B cell (primary cell): ENCODE measurements around the gene IPO8. TPM values are rescaled to one million over a fixed set of nuclear protein-coding genes. Genes with fewer than 3 reads are reported as not detected.

Source experiments
- ATAC-seq: fragments of 200-7000 bp; cut with Tn5 transposase; one replicate; pipeline ENCODE4 v1.10.0; 2021; ENCODE audit warnings: low read depth, mild to moderate bottlenecking, moderate number of reproducible peaks, moderate library complexity
- CTCF ChIA-PET: fragments of 350-600 bp; sonication (Branson Sonifier 250); formaldehyde crosslinking; loops from one replicate; lab custom pipeline; 2021; ENCODE audit warnings: antibody characterized with exemption, inconsistent platforms; lab: Charles Lee
- POLR2A ChIA-PET: fragments of 350-600 bp; sonication (Branson Sonifier 250); formaldehyde crosslinking; loops from one replicate; lab custom pipeline; 2021; ENCODE audit warnings: antibody characterized with exemption; lab: Charles Lee
- DNase-seq: peaks from one replicate; pipeline ENCODE4 v3.0.0; 2013
- H2AFZ ChIP-seq: 2 replicates; pipeline ENCODE4 v1.6.1; 2012; ENCODE audit warnings: mild to moderate bottlenecking, low read depth, low read length; ENCODE audit not compliant: insufficient read depth, poor library complexity, severe bottlenecking
- H3K27ac ChIP-seq, 2 donors: 1 replicate in 1 of 2; 2 replicates in 1 of 2; pipeline ENCODE4 v1.5.1; 2012 to 2013; ENCODE audit warnings: low read length in 2 of 2, mild to moderate bottlenecking in 2 of 2, moderate library complexity in 1 of 2
- H3K27me3 ChIP-seq, 4 experiments: fragments of 200-600 bp in 1 of 4; sonication (generic) in 1 of 4; replicated peaks in 1 of 4; 1 replicate in 2 of 4; 2 replicates in 2 of 4; pipeline versions ENCODE4 v1.6.1 to v1.7.0; 2013 to 2016; ENCODE audit warnings: low read length in 3 of 4, mild to moderate bottlenecking in 2 of 4, mixed read lengths in 1 of 4, moderate library complexity in 1 of 4; ENCODE audit not compliant: insufficient read depth in 4 of 4, control insufficient read depth in 3 of 4; ENCODE audit errors: control extremely low read depth in 1 of 4
- H3K36me3 ChIP-seq, 2 experiments: replicated peaks in 1 of 2; 1 replicate in 1 of 2; 2 replicates in 1 of 2; pipeline versions ENCODE4 v1.6.1 to v1.7.1; 2013; ENCODE audit warnings: low read length in 1 of 2; ENCODE audit not compliant: insufficient read depth in 2 of 2, control insufficient read depth in 1 of 2; ENCODE audit errors: control extremely low read depth in 1 of 2, extremely low read depth in 1 of 2
- H3K4me1 ChIP-seq, 2 donors: fragments of 200-600 bp in 1 of 2; sonication (generic) in 1 of 2; 1 replicate in 1 of 2; 2 replicates in 1 of 2; pipeline versions ENCODE4 v1.5.1 to v1.6.1; 2013 to 2017; ENCODE audit warnings: low read length in 2 of 2; ENCODE audit not compliant: control insufficient read depth in 2 of 2, insufficient read depth in 2 of 2
- H3K4me2 ChIP-seq: replicated peaks from 2 replicates; pipeline ENCODE3; 2012; ENCODE audit warnings: mild to moderate bottlenecking, low read depth, low read length; ENCODE audit not compliant: poor library complexity, severe bottlenecking
- H3K4me3 ChIP-seq, 5 experiments: fragments of 200-600 bp in 1 of 5; sonication (generic) in 1 of 5; 1 replicate in 3 of 5; 2 replicates in 2 of 5; pipeline versions ENCODE4 v1.5.1 to v1.7.0; 2011 to 2016; ENCODE audit warnings: low read length in 4 of 5, mild to moderate bottlenecking in 4 of 5, low read depth in 2 of 5, control low read depth in 1 of 5, moderate library complexity in 1 of 5; ENCODE audit not compliant: insufficient read depth in 1 of 5; ENCODE audit errors: control extremely low read depth in 1 of 5, extremely low read depth in 1 of 5
- H3K79me2 ChIP-seq: fragments of 200-600 bp; sonication (generic); one replicate; pipeline ENCODE4 v1.6.0; 2016; ENCODE audit warnings: low read length; ENCODE audit not compliant: control insufficient read depth, insufficient read depth
- H3K9ac ChIP-seq: fragments of 200-600 bp; sonication (generic); 2 replicates; pipeline ENCODE4 v1.6.1; 2017; ENCODE audit warnings: mild to moderate bottlenecking, low read length, moderate library complexity
- H3K9me3 ChIP-seq, 3 donors: one replicate each; pipeline versions ENCODE4 v1.6.1 to v1.7.1; 2013; ENCODE audit warnings: low read length in 2 of 3; ENCODE audit not compliant: control insufficient read depth in 2 of 3, insufficient read depth in 1 of 3; ENCODE audit errors: control extremely low read depth in 1 of 3
- H4K20me1 ChIP-seq: 2 replicates; pipeline ENCODE4 v1.6.0; 2012; ENCODE audit warnings: mild to moderate bottlenecking, low read length; ENCODE audit not compliant: insufficient read depth, control insufficient read depth, poor library complexity, severe bottlenecking
- H3K27ac Mint-ChIP-seq: one replicate; pipeline ENCODE4 v1.8.0; 2021; ENCODE audit warnings: mixed read lengths
- H3K27me3 Mint-ChIP-seq: one replicate; pipeline ENCODE4 v1.8.0; 2021; ENCODE audit warnings: mixed read lengths
- H3K4me1 Mint-ChIP-seq: one replicate; pipeline ENCODE4 v1.8.0; 2021; ENCODE audit warnings: mixed read lengths
- H3K4me3 Mint-ChIP-seq: one replicate; pipeline ENCODE4 v1.8.0; 2021; ENCODE audit warnings: mixed read lengths
- H3K9me3 Mint-ChIP-seq: one replicate; pipeline ENCODE4 v1.8.0; 2022; ENCODE audit warnings: mixed read lengths; ENCODE audit not compliant: insufficient read depth
- EZH2 ChIP-seq: IDR thresholded peaks from 2 replicates; pipeline ENCODE4 v1.6.1; 2012; ENCODE audit warnings: borderline replicate concordance, low read depth, mild to moderate bottlenecking, moderate library complexity, low read length; ENCODE audit not compliant: insufficient read depth, poor library complexity, severe bottlenecking
- WGBS: methylation state at CpG from one replicate; pipeline ENCODE4 v1.1.5; 2013; ENCODE audit warnings: missing lambda C conversion rate; ENCODE audit not compliant: insufficient coverage; 5-methylcytosine and 5-hydroxymethylcytosine counted together
- intact Hi-C: fragments of 100-400 bp; cut with micrococcal nuclease; formaldehyde crosslinking; loops from one replicate; pipeline ENCODE4 v1.10.0; 2022
- polyA plus RNA-seq: library from polyadenylated mRNA; depleted of rRNA; stranded (reverse); fragments of >200 nt; gene quantifications from 2 replicates; pipeline ENCODE4 v1.2.3, GENCODE V29; 2012
- total RNA-seq, 2 donors: library from RNA; stranded (reverse); fragments of 120-200 nt in 1 of 2; gene quantifications; 1 replicate in 1 of 2; 2 replicates in 1 of 2; pipeline versions ENCODE4 v1.2.3 to v1.2.4, GENCODE V29; 2013 to 2022
- TF ChIP-seq, protein P1 (sequence below): fragments of 200-600 bp; IDR thresholded peaks from one replicate; pipeline ENCODE4 v1.8.0; 2022; ENCODE audit warnings: antibody characterized with exemption, mild to moderate bottlenecking

IPO8 gene
- total and polyA plus RNA-seq, 2 donors (not counting 1 experiment from before 2014, with no cell fraction given) = 7.5 to 58.1 TPM

DNA sequence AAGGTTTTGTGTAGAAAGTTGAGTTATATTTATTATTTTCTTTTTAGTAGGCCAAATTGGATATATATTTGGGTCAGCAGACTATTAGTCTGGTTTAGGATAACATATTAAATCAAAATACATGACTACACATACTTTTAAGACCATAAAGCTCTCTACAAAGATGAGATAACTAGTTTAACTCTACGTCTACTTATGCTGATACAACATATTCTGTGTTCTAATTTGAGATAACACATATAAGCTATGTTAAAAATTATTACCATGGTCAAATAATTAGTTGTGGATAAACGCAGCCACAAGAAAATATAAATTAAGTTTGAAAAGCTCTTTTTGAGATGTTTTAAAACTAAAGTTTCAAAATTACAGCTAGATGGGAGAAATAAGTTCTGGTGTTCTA lies 55.3 kb downstream of the IPO8 start:
- H3K4me3 ChIP-seq = no peak overlapping the region
- CTCF ChIA-PET = no interaction called here
- intact Hi-C loops = no loop called here

DNA sequence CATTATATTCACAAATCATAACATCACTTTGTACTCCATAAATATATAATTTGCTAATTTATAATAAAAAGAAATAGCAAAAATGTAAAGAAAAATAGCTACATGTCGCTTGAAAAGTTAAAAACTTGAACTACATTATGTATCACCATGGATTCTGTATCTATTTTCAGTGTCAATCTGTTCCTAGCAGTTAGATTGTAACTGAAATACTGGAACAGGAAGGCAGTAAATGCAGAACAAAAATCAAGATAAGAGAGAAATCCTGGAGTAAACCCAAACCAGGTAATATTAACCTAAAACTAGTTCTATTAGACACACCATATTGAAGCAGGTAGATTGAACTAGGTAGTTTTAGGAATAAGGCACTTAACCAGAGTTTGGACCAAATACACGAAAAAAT lies 60.3 kb downstream of the IPO8 start:
- no CpG with 5 or more reads among the region's 2 CpGs for WGBS
- DNase-seq = no peak
- Histone ChIP-seq H2AFZ (no peak overlapping the region), H3K9me3 (no peaks in the 10 kb centered on the region), H3K9ac (no peak overlapping the region), H3K79me2 (no peaks in the 10 kb centered on the region), H3K27ac (no peak overlapping the region), H3K4me1 (no peaks in the 10 kb centered on the region), H3K27me3 (no peaks in the 10 kb centered on the region), H3K4me3 (no peak overlapping the region), H3K36me3 (peaks cover 15 to 71% of the 10 kb centered on the region in 2 experiments), H3K4me2 (no peak overlapping the region), H4K20me1 (no peaks in the 10 kb centered on the region)
- ATAC-seq = no peak
- TF ChIP-seq, protein P1, sequence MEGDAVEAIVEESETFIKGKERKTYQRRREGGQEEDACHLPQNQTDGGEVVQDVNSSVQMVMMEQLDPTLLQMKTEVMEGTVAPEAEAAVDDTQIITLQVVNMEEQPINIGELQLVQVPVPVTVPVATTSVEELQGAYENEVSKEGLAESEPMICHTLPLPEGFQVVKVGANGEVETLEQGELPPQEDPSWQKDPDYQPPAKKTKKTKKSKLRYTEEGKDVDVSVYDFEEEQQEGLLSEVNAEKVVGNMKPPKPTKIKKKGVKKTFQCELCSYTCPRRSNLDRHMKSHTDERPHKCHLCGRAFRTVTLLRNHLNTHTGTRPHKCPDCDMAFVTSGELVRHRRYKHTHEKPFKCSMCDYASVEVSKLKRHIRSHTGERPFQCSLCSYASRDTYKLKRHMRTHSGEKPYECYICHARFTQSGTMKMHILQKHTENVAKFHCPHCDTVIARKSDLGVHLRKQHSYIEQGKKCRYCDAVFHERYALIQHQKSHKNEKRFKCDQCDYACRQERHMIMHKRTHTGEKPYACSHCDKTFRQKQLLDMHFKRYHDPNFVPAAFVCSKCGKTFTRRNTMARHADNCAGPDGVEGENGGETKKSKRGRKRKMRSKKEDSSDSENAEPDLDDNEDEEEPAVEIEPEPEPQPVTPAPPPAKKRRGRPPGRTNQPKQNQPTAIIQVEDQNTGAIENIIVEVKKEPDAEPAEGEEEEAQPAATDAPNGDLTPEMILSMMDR = no peak
- no peak for TF ChIP-seq EZH2
- Mint-ChIP-seq H3K27ac (no peak overlapping the region), H3K9me3 (no peaks in the 10 kb centered on the region), H3K27me3 (no peaks in the 10 kb centered on the region), H3K4me1 (no peaks in the 10 kb centered on the region), H3K4me3 (no peak overlapping the region)
- intact Hi-C loops = no loop called here
- ChIA-PET CTCF (no interaction called here), POLR2A (no interaction called here)

More for the DNA sequence above, 55.3 kb downstream of the IPO8 start:
- no peaks in the 10 kb centered on the region for H3K9me3 Mint-ChIP-seq
- Histone ChIP-seq H3K36me3 (peaks cover 18 to 35% of the 10 kb centered on the region in 2 experiments), H3K9me3 (no peaks in the 10 kb centered on the region), H2AFZ (no peak overlapping the region), H3K79me2 (no peaks in the 10 kb centered on the region), H3K27me3 (no peaks in the 10 kb centered on the region), H3K27ac (no peak overlapping the region), H3K4me1 (no peaks in the 10 kb centered on the region), H3K9ac (no peak overlapping the region), H3K4me2 (no peak overlapping the region), H4K20me1 (no peaks in the 10 kb centered on the region)
- POLR2A ChIA-PET = no interaction called here
- TF ChIP-seq EZH2 = no peak
- no peak for DNase-seq
- no peak for ATAC-seq
- H3K4me1 Mint-ChIP-seq = no peaks in the 10 kb centered on the region
- H3K4me3 Mint-ChIP-seq = no peak overlapping the region
- H3K27ac Mint-ChIP-seq = no peak overlapping the region
- no CpG with 5 or more reads among the region's 2 CpGs for WGBS
- H3K27me3 Mint-ChIP-seq = no peaks in the 10 kb centered on the region
